ENCODE results near the gene OTOF. TPM values are rescaled to one million over a fixed set of nuclear protein-coding genes. Genes with fewer than 3 reads are reported as not detected.

The OTOF gene
- total and polyA plus RNA-seq, 2 of the 13 experiments (the other 11 are each of a cell fraction or from before 2014, with no cell fraction given) = 0.04 TPM; not detected in 1

- TF ChIP-seq HNRNPL (IDR thresholded peaks at IDR 0.05; ENCODE audit: low read depth, low read length) (peak; percentile 65; the same call in 1 of the 2 replicates), HBP1 (CRISPR knock-in tag; IDR thresholded peaks at IDR 0.05; ENCODE audit: low read depth) (peak; percentile 49; the same call in 1 of the 2 replicates), RARA (CRISPR knock-in tag; IDR thresholded peaks at IDR 0.05) (peak; percentile 70; the same call in 1 of the 2 replicates), GTF2F1 (IDR thresholded peaks at IDR 0.05; ENCODE audit: low read length) (no peak), ZNF512B (CRISPR knock-in tag; IDR thresholded peaks at IDR 0.05; ENCODE audit: borderline replicate concordance) (no peak), SMAD3 (CRISPR knock-in tag; IDR thresholded peaks at IDR 0.05) (0 out of 2 replicates have a peak, but pooled peaks have one; percentile 31), MAZ (IDR thresholded peaks at IDR 0.05; ENCODE audit: borderline replicate concordance, low read depth, low read length) (no peak), MAZ (CRISPR knock-in tag; IDR thresholded peaks at IDR 0.05; ENCODE audit: low read depth) (no peak), CTCF (CRISPR knock-in tag; IDR thresholded peaks at IDR 0.05) (no peak)
These were observed 20.7 kb downstream of the OTOF start (continued) for GRCh38 chr2:26457251-26457666.

Measured in HepG2 (cell line).